GM21360 (cell line): ENCODE data around the gene CMSS1.

Experiments
- ATAC-seq: cut with Tn5 transposase; IDR thresholded peaks from one replicate; pipeline ENCODE4 v1.9.1; 2021; ENCODE audit warnings: mild to moderate bottlenecking, moderate library complexity; ENCODE audit not compliant: unreplicated experiment

Gene CMSS1

GRCh38 chr3:100010087-100010417 lies 192.4 kb downstream of the CMSS1 start:
- no peak for ATAC-seq

- ATAC-seq = no peak
These were observed 201.1 kb downstream of the CMSS1 start for GRCh38 chr3:100018806-100019205.

- no peak for ATAC-seq
These were observed 202.1 kb downstream of the CMSS1 start for GRCh38 chr3:100019719-100020118.

- no peak for ATAC-seq
These were observed 203.4 kb downstream of the CMSS1 start for GRCh38 chr3:100020876-100021644.

- ATAC-seq = no peak
These were observed 204.8 kb downstream of the CMSS1 start for GRCh38 chr3:100022506-100022905.

- ATAC-seq = no peak
These were observed 205.5 kb downstream of the CMSS1 start for GRCh38 chr3:100023150-100023549.

- no peak for ATAC-seq
These were observed 205.9 kb downstream of the CMSS1 start for GRCh38 chr3:100023595-100023994.

- no peak for ATAC-seq
These were observed 207.1 kb downstream of the CMSS1 start for GRCh38 chr3:100024520-100025303.

GRCh38 chr3:100027321-100027720 lies 209.7 kb downstream of the CMSS1 start:
- no peak for ATAC-seq

GRCh38 chr3:100029052-100029451 lies 211.4 kb downstream of the CMSS1 start:
- no peak for ATAC-seq

- peak; percentile 46 for ATAC-seq
These were observed 212.0 kb downstream of the CMSS1 start for GRCh38 chr3:100029689-100030088.

- peak; percentile 57 for ATAC-seq
These were observed 212.7 kb downstream of the CMSS1 start for GRCh38 chr3:100030346-100030745.

GRCh38 chr3:100030914-100031425 lies 213.3 kb downstream of the CMSS1 start:
- ATAC-seq = no peak

- ATAC-seq = no peak
These were observed 214.6 kb downstream of the CMSS1 start for GRCh38 chr3:100032243-100032642.

GRCh38 chr3:100033184-100033583 lies 215.5 kb downstream of the CMSS1 start:
- ATAC-seq = no peak

- ATAC-seq = no peak
These were observed 216.3 kb downstream of the CMSS1 start for GRCh38 chr3:100033903-100034471.

GRCh38 chr3:100039075-100039474 lies 221.4 kb downstream of the CMSS1 start:
- ATAC-seq = no peak

GRCh38 chr3:100040451-100041225 lies 223.0 kb downstream of the CMSS1 start:
- no peak for ATAC-seq

GRCh38 chr3:100041328-100041749 lies 223.7 kb downstream of the CMSS1 start:
- ATAC-seq = no peak

- ATAC-seq = no peak
These were observed 224.7 kb downstream of the CMSS1 start for GRCh38 chr3:100042166-100042981.
